ENCODE data around the gene ZNF565.

GRCh38 chr19:36153126-36153525 is 61.3 kb downstream of the ZNF565 start:
- TF ChIP-seq CTCF (IDR thresholded peaks at IDR 0.05), result no peak
- no peak for TF ChIP-seq POLR2AphosphoS5 (IDR thresholded peaks at IDR 0.05; ENCODE audit: insufficient read depth in 1 of 2, low read depth in 1 of 2)
- no peak for TF ChIP-seq POLR2A (IDR thresholded peaks at IDR 0.05)
